Smooth muscle cell of bladder (primary cell): ENCODE data around the gene HIPK4. TPM values are rescaled to one million over a fixed set of nuclear protein-coding genes. Genes with fewer than 3 reads are reported as not detected.

Experiments
- total RNA-seq: library from RNA; depleted of rRNA; stranded (reverse); fragments of >200 nt; gene quantifications from 2 replicates; pipeline ENCODE4 v1.2.3, GENCODE V29; 2014

Gene HIPK4
- total RNA-seq = 0.14 and 0.18 TPM in 2 replicates

DNA sequence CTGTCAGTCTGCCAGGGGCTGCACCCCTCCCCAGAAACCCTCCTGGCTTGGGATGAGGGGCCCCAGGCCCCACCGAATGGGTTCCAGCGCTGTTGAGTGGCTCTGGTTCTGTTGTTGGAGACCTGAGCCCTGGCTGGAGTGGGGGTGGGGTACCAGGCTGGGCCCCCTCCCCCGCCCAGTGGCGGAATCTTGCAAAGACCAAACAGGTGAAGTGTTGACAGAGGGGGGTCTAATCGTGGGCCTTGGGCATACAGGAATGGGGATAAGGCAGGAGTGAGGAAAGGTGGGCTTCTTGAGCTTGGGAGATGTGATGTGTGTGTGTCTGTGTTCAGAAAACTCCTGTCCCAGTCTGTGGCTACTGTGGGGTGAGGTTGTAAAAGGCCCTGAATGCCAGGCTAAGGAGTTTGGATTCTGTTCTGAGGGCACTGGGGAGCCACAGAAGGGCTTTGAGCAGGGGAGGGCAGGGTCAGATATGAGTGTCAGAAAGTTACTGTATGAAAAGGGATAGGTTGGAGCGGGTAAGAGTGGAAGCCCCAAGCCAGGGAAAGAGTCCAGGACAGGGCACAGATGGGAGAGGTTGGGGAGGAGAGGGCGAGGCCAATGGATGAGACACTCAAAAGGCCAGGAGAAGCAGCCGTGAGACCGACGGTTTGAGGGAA is at the start of gene HIPK4:
Gene HIPK4, minus strand, starts transcription at position 98 of the 659 bp plus-strand sequence. CDS start 279 bp downstream, outside the sequence.

DNA sequence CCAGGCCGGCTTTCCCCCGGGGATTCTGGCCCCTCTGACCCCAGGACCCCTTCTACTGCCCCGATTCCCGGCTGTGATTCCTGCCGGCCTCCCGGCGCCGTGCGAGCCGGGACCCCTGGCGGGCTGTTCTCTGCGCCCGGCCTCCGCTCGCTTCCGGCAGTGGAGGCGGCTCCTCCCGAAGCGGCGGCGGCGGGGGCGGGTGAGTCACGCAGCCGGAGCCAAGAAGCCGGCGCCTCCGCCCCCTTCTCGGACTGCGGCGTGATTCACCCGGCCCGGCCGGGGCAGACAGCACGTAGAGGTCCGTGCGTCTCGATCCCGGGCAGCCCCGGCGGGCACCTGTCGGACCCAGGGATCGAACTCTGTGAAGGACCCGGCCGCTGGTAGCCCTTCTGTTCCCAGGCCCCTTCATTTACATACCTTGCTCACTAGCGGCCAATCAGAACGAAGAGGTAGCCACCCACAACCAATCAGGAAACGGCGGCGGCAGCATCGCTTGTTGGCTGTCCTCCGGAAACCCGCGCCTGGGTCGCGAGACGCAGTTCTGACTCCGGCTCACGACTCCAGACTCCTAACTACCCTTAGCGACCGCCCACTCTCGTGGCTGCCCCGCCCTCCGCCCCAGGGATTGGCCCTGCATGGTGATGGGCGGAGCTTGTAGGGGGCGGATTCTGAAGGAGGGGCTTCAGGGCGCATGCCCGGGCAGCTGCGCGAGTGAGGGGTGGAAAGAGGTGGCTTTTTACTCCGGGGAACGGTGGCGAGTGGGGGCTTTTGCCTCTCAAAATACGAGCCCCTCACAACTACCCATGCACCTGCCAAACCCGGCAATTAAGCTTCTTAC is 35.7 kb upstream of the HIPK4 start, which contains the start of gene SERTAD1:
Gene SERTAD1, minus strand, starts transcription at position 543 of the 838 bp plus-strand sequence. CDS start 2,446 bp downstream, outside the sequence.

GRCh38 chr19:40413291-40413845 is 23.4 kb upstream of the HIPK4 start, which contains the start of gene PRX:
PRX (minus strand) TSS chr19:40413378; CDS start chr19:40407932, 5,446 bp downstream.

DNA sequence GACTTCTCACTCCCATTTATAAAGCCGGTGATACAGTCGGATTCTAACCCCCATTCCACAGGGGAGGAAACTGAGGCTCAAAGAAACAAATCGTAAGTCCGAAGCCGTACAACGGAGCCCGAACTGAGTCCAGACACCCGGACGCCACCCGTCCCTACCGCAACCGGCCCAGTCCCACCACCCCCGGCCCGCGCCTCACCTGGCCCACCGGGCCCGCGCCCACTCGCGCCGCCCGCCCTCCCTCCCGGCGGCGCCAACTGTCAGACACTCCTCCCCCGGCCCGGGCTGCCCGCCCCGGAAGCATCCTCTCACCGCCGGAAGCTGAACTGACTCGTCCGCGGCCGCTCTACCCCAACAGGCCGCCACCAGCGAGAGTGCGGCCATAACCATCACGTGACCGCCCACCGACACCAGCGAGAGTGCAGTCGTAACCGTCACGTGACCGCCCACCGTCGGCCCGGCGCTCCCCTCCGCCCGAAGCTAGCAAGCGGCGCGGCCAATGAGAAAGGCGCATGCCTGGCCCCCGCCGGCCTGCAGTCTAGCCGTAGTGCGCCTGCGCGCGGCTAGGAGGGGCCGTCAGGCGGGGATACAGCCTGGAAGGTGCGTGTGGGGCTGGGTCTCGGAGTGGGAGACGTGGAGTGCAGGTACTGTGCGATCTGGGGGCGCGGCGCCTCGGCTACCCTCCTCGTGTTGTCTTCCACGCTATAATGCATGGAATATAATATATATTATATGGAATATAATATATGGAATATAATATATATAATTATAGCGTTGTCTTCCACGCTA is 41.7 kb downstream of the HIPK4 start, which contains the start of the genes C19orf47 and PLD3:
Gene C19orf47, minus strand, starts transcription at position 273 of the 789 bp plus-strand sequence. CDS start 6,540 bp downstream, outside the sequence.
Gene PLD3, plus strand, starts transcription at position 571 of the 789 bp plus-strand sequence. CDS start 17,789 bp downstream, outside the sequence.

Other genes starting within 250 kb of the HIPK4 start
- 5.0 and 7.6 TPM in 2 replicates for gene MAP3K10, start 198.8 kb downstream of the HIPK4 start, total RNA-seq
- gene TTC9B, start 171.8 kb downstream of the HIPK4 start, total RNA-seq = not detected in 2 replicates
- 0.14 and 0.28 TPM in 2 replicates for gene CCNP, start 163.5 kb downstream of the HIPK4 start, total RNA-seq
- 63.0 and 79.1 TPM in 2 replicates for gene AKT2, start 104.8 kb downstream of the HIPK4 start, total RNA-seq
- 3.6 and 4.8 TPM in 2 replicates for gene C19orf47, start 41.8 kb downstream of the HIPK4 start, total RNA-seq
- 147 and 199 TPM in 2 replicates for gene PLD3, start 41.5 kb downstream of the HIPK4 start, total RNA-seq
- gene PRX, start 23.2 kb upstream of the HIPK4 start, total RNA-seq = 1.3 and 1.6 TPM in 2 replicates
- gene SERTAD1, start 35.8 kb upstream of the HIPK4 start, total RNA-seq = 11.1 and 19.3 TPM in 2 replicates
- gene SERTAD3, start 54.2 kb upstream of the HIPK4 start, total RNA-seq = 17.5 and 18.9 TPM in 2 replicates
- gene BLVRB, start 75.6 kb upstream of the HIPK4 start, total RNA-seq = 104 and 118 TPM in 2 replicates
- 1.6 and 1.8 TPM in 2 replicates for gene SPTBN4, start 76.8 kb upstream of the HIPK4 start, total RNA-seq
- gene SHKBP1, start 186.7 kb upstream of the HIPK4 start, total RNA-seq = 13.5 and 17.2 TPM in 2 replicates
- gene LTBP4, start 211.2 kb upstream of the HIPK4 start, total RNA-seq = 20.1 and 36.6 TPM in 2 replicates